Measurements from ENCODE around the gene PLXNA4.
"Not testable (repeated sequence)": the region's sequence is repeated elsewhere in the genome, so short reads cannot be mapped to it uniquely, and the experiment has no call there.

Gene PLXNA4

GRCh38 chr7:132398253-132398925 is 177.9 kb downstream of the PLXNA4 start:
- no peak for DNase-seq (ENCODE audit: low read depth in 2 of 2, low spot score in 1 of 2)

- no peak for DNase-seq (ENCODE audit: low read depth in 2 of 2, low spot score in 1 of 2)
Observed at GRCh38 chr7:132397070-132397469, 179.2 kb downstream of the PLXNA4 start.

- no peak for DNase-seq (ENCODE audit: low read depth in 2 of 2, low spot score in 1 of 2)
Observed at GRCh38 chr7:132395361-132395760, 180.9 kb downstream of the PLXNA4 start.

GRCh38 chr7:132394283-132395198 is 181.7 kb downstream of the PLXNA4 start:
- DNase-seq (ENCODE audit: low read depth in 2 of 2, low spot score in 1 of 2) = no peak

DNA sequence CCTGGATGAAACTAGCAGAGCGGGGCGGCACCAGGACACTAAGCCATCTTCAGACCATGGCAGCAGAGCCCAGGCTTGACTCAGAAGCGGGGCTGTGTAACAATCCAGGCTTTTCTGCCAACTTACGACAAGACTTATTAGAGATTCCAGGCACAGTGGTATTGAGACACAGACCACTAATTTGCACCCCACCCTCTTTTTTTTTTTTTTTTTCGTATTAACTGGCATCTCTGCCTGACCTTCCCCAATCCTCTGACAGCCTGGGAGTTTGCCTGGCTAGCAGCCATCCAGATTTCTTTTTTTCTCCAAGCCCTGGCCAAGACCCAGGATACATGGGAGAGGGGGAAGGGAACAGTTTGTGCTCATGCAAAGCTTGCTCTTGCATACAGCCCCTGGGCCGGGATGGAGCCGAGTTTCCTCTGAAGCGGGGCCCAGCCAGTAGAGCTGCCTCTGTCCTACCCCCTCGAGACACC is 182.4 kb downstream of the PLXNA4 start:
- DNase-seq (ENCODE audit: low read depth in 2 of 2, low spot score in 1 of 2) = no peak

GRCh38 chr7:132392713-132393112 is 183.6 kb downstream of the PLXNA4 start:
- DNase-seq (ENCODE audit: low read depth in 2 of 2, low spot score in 1 of 2) = no peak

GRCh38 chr7:132390705-132391104 is 185.6 kb downstream of the PLXNA4 start:
- no peak for DNase-seq (ENCODE audit: low read depth in 2 of 2, low spot score in 1 of 2)

- DNase-seq (ENCODE audit: low read depth in 2 of 2, low spot score in 1 of 2) = not testable (repeated sequence)
Observed at GRCh38 chr7:132390049-132390448, 186.2 kb downstream of the PLXNA4 start.

DNA sequence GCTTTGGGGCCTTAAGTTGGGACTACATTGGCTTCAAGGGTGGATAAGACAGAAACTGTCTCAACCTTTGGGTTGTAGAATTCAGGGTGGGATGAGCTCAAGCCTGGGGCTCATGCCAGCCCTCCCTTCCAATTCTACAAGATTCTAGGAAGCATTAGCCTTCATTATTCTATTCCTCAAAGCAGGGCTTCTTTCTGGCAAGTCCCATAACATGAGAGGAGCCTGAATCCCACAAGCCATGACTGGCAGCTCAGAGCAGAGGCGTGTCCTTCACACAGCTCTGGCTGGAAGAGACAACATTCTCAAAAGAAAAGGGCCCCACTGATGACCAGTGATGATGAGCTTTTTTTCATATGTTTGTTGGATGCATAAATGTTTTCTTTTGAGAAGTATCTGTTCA is 187.6 kb downstream of the PLXNA4 start:
- DNase-seq (ENCODE audit: low read depth in 2 of 2, low spot score in 1 of 2) = no peak

DNA sequence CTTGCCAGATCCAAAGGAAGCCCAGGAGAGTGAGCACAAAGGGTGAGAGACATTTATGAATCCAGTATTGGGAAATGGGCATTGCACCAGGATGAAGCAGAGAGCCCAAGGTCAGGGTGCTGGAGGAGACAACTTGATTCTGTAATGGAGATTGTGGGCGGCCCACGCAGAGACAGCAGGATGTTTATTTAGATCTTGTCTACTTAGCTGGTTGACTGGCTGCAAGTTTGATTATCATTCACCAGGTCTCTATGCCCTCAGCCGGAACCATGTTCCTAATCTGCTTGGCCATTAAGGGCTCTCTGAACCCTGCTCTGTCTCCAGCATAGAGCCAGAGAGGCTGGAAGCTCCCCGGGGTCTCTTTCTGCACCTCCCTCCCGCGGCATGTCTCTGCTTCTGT is 188.7 kb downstream of the PLXNA4 start:
- no peak for DNase-seq (ENCODE audit: low read depth in 2 of 2, low spot score in 1 of 2)

- DNase-seq (ENCODE audit: low read depth in 2 of 2, low spot score in 1 of 2) = no peak
Observed at GRCh38 chr7:132386201-132386681, 190.0 kb downstream of the PLXNA4 start.

GRCh38 chr7:132383962-132384361 is 192.3 kb downstream of the PLXNA4 start:
- no peak for DNase-seq (ENCODE audit: low read depth in 2 of 2, low spot score in 1 of 2)

DNA sequence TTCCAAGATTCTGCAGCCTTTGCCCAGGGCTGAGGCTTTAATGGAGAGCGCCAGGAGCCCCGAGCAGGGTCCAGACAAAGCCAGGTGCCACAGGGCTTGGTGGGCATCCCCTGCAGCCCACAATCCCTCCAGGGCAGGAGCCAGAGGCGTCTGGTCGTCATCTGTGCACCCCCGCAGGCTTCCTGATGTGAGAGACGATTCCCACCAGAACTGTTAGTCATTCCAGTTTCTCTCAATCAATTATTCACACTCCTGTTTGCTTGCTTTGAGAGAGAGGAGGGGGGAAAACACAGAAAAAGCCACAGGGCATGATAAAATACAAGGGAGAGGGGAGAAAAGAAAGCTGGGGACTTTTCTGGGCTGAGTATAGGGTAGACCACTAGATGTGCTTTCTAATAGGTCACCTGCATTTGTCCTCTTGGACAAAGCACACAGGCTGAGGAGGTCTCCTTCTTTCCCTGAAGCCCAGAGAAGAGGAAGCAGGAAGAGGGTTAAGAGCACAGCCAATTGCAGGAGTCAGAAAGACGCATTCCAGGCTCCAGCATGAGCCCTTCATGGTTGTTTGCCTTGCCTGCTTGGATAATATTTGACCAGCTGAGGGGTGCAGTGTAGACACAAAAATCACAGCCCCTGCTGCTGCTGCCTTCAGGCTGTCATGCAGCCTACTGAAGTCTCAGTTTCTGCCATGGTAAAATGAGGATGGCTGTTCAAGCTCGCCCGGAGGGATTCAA is 194.4 kb downstream of the PLXNA4 start:
- no peak for DNase-seq (ENCODE audit: low read depth in 2 of 2, low spot score in 1 of 2)

DNA sequence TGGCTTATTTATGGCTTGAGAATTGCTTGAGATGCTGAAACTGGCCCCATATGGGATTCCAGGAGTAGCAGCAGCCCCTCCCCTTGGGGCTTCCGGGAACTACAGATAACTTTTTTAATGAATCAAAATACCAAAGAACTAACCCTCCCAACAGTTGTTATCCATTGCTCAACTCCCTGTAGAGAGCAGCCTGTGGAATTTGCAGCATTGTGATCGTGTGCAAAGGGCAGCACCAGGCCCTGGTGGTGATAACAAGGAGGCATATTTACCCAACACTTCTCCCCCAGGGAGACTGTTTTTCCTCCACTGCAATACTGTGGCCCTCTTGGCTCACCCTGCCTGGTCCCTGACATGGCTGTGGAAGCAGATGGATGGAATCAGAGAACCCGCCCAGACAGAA is 196.2 kb downstream of the PLXNA4 start:
- no peak for DNase-seq (ENCODE audit: low read depth in 2 of 2, low spot score in 1 of 2)

- DNase-seq (ENCODE audit: low read depth in 2 of 2, low spot score in 1 of 2) = no peak
Observed at GRCh38 chr7:132379292-132379691, 197.0 kb downstream of the PLXNA4 start.

- no peak for DNase-seq (ENCODE audit: low read depth in 2 of 2, low spot score in 1 of 2)
Observed at GRCh38 chr7:132377703-132378584, 198.3 kb downstream of the PLXNA4 start.

DNA sequence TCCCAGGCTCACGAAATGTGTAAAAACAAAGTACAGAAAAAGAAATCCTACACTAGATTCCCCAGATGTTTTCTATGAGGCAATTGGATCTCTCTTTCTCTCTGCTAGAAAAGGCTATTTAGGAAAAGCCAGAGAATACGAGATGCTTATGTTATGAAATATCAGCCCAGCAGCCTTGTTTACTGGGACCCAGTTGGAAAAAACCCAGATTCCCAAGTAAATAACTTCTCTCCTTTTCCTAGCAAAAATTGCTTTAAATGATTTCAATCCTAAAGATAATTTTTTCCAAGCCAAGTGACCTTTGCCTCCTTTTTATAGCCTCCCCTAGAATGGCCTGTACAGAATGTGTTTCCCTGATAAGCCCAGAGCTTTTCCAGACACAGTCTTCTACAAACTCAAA is 199.3 kb downstream of the PLXNA4 start:
- no peak for DNase-seq (ENCODE audit: low read depth in 2 of 2, low spot score in 1 of 2)

DNA sequence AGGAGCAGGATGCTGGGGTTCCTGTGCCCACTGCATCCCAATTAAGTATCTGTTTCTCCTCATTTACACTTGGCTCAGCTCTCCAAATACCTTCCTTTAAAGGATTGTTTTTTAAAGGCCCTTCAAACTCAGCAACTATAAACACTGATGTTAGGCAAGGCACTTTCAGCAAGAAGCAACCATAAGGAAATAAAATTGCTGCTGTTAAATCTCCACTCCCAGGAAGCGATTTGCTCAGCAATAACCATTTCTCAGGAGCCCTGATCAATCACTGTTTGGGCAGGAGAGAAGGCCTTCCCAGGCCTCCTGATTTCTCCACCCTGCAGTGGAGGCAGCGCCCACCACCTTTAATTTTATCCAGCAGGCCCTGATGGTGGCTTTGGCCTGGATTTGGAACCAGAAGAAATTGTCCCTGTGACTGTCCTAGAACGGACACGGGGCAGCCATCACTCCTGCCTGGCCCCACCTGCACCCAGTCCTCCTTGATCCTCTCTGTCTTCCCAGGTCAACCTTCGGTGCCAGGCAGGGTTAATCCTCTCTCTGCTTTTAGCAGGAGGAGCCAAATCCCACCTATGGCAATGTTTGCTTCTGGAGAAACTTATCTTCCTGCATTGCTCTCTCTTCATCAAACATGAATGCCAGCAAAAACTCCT is 199.8 kb downstream of the PLXNA4 start:
- no peak for DNase-seq (ENCODE audit: low read depth in 2 of 2, low spot score in 1 of 2)

DNA sequence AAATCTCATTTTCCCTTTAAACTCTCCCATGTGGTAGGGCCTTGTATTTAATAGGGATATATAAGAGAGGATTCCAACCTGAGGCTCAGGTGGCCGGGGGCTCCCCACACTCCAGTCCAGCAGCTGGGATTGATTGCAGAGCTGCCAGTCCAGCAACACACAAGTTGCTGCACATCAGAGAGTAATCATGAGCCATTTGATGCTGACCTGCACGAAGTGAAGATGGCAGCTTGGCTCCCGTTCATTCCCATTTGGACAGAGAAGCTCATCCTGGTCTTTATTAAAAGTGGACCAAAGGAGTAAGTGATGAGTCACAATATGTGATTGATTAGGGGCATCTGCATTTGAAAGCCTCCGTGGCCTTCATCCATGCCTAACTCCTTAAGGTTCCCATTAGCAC is 202.4 kb downstream of the PLXNA4 start:
- DNase-seq (ENCODE audit: low read depth in 2 of 2, low spot score in 1 of 2) = no peak

- DNase-seq (ENCODE audit: low read depth in 2 of 2, low spot score in 1 of 2) = no peak
Observed at GRCh38 chr7:132373041-132373440, 203.2 kb downstream of the PLXNA4 start.
